ENCODE results near the gene GPR139.

The GPR139 gene

DNA sequence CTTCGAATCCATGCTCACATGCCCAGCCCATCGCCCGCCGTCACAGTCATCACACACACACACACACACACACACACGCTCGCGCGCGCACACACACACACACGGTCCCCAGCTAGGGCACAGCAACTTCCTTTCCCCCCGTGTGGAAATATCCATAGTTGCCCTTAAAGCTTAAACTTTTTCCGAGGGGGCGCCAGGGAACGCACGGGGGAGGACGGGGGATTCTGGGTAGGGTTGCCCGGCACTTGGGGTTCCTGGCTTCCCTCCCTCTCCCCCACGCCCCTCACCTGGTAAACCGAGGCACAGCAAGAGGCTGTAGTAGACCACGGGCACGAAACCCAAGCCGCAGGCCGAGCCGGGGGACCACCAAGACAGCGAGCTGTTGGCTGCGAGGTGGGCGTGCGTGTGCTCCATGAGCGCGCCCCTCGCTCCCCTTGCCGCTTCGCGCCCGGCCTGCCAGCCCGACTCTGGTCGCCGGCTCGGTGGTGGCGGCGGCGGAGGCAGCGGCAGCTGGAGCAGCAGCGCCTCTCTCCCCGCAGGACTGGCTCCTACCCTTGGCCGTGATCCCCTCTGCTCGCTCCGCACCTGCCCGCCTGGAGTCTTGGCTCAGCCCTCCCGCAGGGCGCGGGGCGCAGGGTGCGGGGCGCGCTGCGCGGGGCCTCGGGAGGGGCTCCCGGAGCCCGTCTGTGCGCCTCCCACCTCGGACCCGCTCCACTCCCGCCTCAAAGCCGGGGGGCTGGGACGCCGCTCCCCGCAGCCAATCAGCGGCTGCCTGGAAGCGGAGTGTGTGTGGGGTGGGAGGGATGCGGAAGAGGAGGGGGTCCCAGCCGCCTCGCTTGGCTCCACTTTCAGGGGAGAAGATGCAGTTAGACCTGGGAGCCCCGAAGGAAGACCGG is at the start of gene GPR139:
Gene GPR139, minus strand, starts transcription at position 688 of the 896 bp plus-strand sequence. Its CDS starts 274 bp downstream, at position 414.
- DNase-seq (ENCODE audit: low read depth in 3 of 3) = no peak

- no peak for DNase-seq (ENCODE audit: low read depth in 3 of 3)
These were observed 48.3 kb upstream of the GPR139 start for GRCh38 chr16:20122011-20122410.

GRCh38 chr16:20114356-20114755 is 40.7 kb upstream of the GPR139 start:
- DNase-seq (ENCODE audit: low read depth in 3 of 3) = no peak

DNA sequence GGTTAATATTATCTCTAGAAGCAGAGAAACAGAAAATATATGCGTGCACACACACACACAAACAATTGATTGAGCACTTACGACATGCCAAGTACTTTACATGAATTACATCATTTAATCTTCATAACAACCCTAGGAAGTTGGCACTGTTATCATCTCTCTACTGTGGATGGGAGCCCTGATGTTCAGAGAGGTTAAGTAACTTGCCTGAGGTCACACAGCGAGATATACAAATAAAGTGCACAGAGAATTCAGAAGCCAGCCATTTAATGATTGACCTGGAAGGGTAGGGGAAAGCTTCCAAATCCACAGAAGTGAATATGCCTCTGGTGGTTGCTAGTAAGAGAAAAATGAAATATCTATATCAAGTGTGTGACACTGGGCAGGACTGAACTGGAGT is 37.5 kb upstream of the GPR139 start:
- no peak for DNase-seq (ENCODE audit: low read depth in 3 of 3)

GRCh38 chr16:20107083-20107482 is 33.4 kb upstream of the GPR139 start:
- DNase-seq (ENCODE audit: low read depth in 3 of 3) = no peak

- no peak for DNase-seq (ENCODE audit: low read depth in 3 of 3)
These were observed 31.0 kb upstream of the GPR139 start for GRCh38 chr16:20104563-20105183.

DNA sequence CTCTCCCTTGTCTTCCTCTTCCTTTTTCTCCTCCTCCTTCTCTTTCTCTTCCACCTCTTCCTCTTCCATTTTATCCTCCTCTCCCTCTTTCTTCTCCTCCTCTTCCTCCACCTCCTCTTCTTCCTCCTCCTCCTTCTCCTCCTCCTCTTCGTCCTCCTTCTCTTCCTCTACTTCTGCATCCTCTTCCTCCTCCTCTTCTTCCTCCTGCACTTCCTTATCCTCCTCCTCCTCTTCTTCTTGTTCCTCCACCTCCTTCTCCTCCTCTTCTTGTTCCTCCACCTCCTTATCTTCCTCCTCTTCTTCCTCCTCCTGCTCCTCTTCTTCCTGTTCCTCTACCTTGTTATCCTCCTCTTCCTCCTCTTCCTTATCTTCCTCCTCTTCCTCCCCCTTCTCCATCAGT is 28.8 kb upstream of the GPR139 start:
- no peak for DNase-seq (ENCODE audit: low read depth in 3 of 3)

DNA sequence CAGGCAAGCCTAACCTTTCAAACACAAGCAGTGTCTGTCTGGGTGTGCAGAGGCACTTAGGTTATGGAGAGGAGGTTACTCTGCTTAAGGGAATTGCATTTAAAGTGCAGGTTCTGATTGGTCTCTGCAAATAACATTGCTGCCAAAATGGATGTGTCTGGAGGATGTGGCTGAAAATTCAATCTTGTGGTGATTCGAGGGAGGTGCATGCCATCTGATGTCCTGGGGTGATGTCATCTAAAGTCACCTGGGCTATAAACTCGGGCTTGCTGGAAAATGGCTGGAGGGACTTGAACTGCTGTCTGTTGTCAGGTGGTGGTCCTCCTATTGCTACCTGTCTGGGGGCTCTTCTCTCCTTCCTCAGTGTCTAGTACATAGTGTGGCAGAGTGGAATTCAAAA is 28.3 kb upstream of the GPR139 start:
- no peak for DNase-seq (ENCODE audit: low read depth in 3 of 3)

- no peak for DNase-seq (ENCODE audit: low read depth in 3 of 3)
These were observed 25.7 kb upstream of the GPR139 start for GRCh38 chr16:20099375-20099774.

DNA sequence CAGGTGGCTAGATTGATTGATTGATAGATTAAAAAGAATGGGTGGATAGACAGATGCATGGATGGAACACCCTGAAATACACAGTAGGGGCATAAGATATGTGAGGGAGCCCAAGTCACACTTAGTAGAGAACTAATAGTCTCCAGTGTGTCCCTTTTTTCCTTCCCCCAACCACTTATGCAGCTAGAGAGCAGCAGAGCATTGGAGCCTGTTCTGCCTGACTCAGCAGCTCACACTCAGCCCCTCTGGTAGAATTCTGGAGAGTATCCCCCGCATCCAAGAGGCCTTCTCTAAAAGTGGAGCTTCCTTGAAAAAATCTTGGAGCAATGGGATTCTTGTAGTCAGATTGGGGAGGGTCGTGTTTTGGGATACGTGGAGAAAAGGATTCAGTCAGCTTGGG is 20.5 kb upstream of the GPR139 start:
- no peak for DNase-seq (ENCODE audit: low read depth in 3 of 3)

- no peak for DNase-seq (ENCODE audit: low read depth in 3 of 3)
These were observed 15.7 kb upstream of the GPR139 start for GRCh38 chr16:20089246-20089965.

DNA sequence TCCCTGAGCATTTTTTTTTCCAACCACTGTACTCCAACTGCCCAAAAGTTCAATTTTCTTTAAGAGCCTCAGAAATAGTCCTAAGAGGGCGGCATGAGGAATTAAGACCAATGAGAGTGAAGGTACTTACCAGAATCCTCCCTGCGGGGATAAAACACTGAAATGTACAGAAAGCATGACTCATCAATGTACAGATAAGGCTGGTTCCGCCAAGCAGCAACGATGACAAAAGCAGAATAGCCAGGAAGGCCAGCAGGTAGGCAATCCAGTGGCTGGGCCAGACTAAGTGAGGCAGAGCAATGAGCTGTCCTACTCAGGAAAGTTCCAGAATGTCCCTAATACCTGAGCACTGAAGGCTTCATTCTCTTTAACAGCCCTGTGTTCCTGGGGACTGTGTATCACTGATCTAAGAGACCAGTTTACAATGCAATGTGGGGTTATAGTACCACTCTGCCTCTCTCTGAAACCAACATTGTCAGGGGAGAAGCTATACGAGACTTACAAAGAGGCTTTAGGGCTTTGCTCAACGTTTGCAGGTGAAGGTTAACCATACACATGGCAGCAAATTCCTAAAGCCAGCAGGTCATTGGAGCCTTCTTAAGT is 11.0 kb upstream of the GPR139 start:
- DNase-seq (ENCODE audit: low read depth in 3 of 3) = no peak

DNA sequence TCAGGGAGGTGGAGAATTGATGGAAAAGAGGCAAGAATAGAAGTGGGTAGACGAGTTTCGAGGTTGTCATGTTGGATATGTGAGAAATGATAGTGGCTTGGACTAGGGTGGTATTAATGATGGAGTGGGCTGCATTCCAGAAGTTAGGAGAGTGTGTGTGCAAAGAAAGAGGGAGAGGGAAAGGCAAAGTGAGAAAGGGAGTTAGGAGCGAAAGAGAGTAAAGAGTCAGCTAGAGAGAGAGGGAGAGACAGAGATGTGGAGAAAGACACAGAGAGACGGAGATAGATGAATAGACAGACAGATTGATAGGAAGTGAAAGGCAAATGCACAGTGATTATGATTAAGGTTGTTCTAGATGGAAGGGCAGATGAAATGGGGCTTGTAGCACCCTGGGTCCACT is 5.4 kb upstream of the GPR139 start:
- no peak for DNase-seq (ENCODE audit: low read depth in 3 of 3)

DNA sequence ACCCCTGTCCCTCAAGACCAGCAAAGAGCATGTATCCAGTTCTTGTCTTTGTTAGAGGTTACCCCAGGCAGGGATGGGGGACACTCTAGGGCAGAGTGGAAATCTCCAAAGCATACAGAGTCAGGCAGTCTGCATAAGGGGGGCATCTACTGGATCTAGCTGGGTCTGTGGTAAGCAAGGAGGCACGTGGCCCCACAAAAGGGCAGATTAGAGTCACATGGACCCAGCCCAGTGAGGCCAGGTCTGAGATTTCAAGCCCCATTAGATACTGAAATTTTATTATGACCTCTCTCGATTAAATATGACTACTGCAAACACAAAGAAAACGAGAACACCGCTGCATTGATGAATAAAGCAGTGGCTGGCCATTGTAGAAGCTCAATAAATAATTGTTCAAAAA is 1.6 kb upstream of the GPR139 start:
- DNase-seq (ENCODE audit: low read depth in 3 of 3) = no peak

DNA sequence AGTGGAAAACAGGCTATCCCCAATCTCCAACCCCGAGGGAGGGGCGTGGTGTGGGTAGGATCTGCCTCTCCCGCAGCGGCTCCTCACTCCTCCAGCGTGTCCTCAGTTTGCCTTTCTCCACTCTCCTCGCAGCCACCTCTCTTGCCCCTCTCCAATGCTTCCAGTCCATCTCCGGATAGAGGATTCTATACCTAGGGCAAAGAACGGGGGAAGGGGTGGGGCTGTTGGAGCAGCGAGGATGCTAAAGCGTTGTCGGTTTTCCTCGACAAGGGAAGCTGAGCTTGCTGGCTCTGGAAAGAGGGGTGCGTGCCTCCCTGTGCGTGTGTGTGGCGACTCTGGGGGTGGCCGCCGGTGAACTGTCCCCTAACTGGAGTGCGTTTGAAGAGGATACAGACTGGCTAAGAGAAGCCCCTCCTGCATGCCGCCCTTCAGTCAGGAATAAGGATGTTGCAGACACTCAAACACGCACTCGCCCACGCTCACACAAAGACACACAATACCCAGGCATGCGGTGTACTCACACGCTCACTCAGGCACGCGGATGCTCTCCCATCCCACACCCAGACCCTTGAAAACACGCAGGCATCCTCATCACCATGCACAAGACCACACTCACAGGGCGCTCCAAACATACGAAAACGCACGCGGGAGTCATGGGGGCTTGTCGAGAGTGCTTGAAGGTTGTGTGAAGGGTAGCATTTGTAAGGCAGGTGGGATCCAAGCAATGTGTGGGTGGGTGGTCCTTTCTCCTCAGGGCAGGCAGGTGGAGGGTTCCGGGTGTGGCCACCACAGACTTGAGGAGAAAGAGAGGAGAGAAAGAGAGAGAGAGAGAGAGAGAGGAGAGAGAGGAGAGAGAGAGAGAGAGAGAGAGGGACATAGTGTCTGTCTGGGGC is 655 bp upstream of the GPR139 start:
- no peak for DNase-seq (ENCODE audit: low read depth in 3 of 3)

GRCh38 chr16:20072874-20073202 is 852 bp downstream of the GPR139 start:
- no peak for DNase-seq (ENCODE audit: low read depth in 3 of 3)

DNA sequence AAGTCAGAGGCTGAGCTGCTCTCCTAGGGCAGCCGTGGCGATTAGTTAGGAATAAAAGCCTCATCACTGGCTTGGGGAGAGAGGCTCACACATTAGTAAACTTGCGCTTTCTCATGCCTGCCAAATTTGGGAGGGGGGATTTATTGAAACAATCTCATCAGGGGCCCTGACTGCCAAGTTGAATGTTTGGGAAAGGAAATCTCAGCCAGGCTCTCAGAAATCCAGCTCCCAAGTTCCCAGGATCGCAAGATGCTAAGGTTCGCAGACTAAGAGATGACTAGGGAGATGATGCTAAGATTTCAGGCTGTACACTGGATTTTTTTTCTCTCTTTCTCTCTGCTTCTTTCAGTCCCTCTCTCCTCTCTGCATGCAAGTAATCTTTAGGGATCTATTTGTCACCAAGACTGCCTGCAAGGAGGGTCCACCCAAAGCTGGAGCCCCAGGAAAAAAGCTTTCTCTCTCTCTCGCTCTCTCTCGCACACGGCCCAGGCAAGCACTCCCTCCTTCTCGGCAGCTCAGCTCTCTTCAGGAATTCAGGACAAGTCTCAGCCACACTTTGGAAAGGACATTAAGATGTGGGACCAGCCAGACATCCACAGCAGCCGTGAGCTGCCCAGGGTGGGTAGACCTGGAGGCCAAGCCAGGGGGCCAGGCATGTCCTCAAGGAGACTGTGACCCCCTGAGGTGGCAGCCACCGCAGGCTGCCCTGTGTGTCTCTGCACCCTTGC is 1.4 kb downstream of the GPR139 start:
- DNase-seq (ENCODE audit: low read depth in 3 of 3) = no peak

GRCh38 chr16:20064931-20065330 is 8.8 kb downstream of the GPR139 start:
- DNase-seq (ENCODE audit: low read depth in 3 of 3) = no peak

DNA sequence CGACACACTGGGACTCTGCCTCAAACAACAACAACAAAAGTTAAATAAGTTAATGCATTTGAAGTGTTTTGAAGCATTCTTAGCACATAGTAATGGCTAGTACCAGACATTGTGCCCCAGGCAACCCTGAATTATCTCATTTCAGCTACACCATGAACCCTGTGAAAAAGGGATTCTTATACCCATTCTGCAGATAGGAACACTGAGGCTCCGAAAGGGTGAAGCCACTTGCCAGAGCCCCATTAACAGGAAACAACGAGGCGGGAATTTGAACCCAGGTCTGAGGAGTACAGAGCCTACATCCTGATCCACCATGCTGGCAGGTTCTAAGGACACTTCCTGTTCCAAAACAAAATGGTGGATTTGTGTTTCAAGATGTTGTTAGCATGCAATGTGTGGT is 9.2 kb downstream of the GPR139 start:
- no peak for DNase-seq (ENCODE audit: low read depth in 3 of 3)

- no peak for DNase-seq (ENCODE audit: low read depth in 3 of 3)
These were observed 12.6 kb downstream of the GPR139 start for GRCh38 chr16:20061132-20061531.

DNA sequence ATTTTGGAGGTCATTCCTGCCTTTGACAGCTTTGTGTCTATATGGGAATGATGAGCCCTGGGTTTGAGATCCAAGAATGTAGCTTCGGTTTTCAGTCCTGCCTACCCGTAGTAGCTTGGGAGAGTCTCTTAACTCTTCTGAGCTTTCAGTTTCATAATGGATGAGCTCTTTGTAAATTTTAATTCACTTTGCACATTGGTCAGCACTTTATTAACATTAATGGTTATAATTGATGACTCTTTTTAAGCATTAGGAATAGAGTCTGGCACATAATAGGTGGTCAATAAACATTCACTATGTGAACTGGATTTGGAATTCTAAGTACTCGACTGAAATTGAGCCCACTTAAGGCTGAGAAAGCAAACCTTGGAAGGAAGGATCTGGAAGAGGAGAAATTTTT is 17.3 kb downstream of the GPR139 start:
- no peak for DNase-seq (ENCODE audit: low read depth in 3 of 3)
